Vagina (tissue), 2 donors: ENCODE data around the gene DDO.

Source experiments
- POLR2A ChIP-seq, 2 donors: fragments of 450-650 bp; IDR thresholded peaks; one replicate each; pipeline ENCODE4 v1.6.1; 2017; ENCODE audit warnings: antibody characterized with exemption in 2 of 2, mild to moderate bottlenecking in 2 of 2, moderate library complexity in 2 of 2
- POLR2AphosphoS5 ChIP-seq, 2 donors: sonication (generic); formaldehyde crosslinking; IDR thresholded peaks; one replicate each; pipeline ENCODE4 v1.9.0; 2017; ENCODE audit warnings: antibody characterized with exemption in 2 of 2, mild to moderate bottlenecking in 2 of 2, low read depth in 1 of 2; ENCODE audit not compliant: insufficient read depth in 1 of 2
- TF ChIP-seq, protein P1 (sequence below), 3 experiments: fragments of 450-650 bp in 2 of 3; fragments of 200-600 bp in 1 of 3; sonication (generic) in 1 of 3; IDR thresholded peaks; one replicate each; pipeline ENCODE4 v1.5.1; 2017 to 2019; ENCODE audit warnings: antibody characterized with exemption in 3 of 3, mild to moderate bottlenecking in 2 of 3, moderate library complexity in 2 of 3

GRCh38 chr6:110392727-110393126 lies 22.6 kb downstream of the DDO start:
- TF ChIP-seq, protein P1, sequence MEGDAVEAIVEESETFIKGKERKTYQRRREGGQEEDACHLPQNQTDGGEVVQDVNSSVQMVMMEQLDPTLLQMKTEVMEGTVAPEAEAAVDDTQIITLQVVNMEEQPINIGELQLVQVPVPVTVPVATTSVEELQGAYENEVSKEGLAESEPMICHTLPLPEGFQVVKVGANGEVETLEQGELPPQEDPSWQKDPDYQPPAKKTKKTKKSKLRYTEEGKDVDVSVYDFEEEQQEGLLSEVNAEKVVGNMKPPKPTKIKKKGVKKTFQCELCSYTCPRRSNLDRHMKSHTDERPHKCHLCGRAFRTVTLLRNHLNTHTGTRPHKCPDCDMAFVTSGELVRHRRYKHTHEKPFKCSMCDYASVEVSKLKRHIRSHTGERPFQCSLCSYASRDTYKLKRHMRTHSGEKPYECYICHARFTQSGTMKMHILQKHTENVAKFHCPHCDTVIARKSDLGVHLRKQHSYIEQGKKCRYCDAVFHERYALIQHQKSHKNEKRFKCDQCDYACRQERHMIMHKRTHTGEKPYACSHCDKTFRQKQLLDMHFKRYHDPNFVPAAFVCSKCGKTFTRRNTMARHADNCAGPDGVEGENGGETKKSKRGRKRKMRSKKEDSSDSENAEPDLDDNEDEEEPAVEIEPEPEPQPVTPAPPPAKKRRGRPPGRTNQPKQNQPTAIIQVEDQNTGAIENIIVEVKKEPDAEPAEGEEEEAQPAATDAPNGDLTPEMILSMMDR (IDR thresholded peaks at IDR 0.05): no peak
- TF ChIP-seq POLR2AphosphoS5 (IDR thresholded peaks at IDR 0.05; ENCODE audit: insufficient read depth in 1 of 2, low read depth in 1 of 2): no peak
- TF ChIP-seq POLR2A (IDR thresholded peaks at IDR 0.05): no peak
